GM23248 (cell line): ENCODE measurements around the gene EHMT1. TPM values are rescaled to one million over a fixed set of nuclear protein-coding genes. Genes with fewer than 3 reads are reported as not detected.

Source experiments
- DNase-seq: peaks from one replicate; pipeline ENCODE4 v3.0.0-alpha.2; 2015
- H2AFZ ChIP-seq: fragments of 200-600 bp; sonication (generic); 2 replicates; pipeline ENCODE4 v1.6.1; 2016; ENCODE audit warnings: antibody characterized with exemption
- H3F3A ChIP-seq: fragments of 200-600 bp; sonication (generic); 2 replicates; pipeline ENCODE4 v1.6.1; 2016; ENCODE audit warnings: mild to moderate bottlenecking, antibody characterized with exemption, mixed run types; ENCODE audit not compliant: insufficient read depth
- H3K27ac ChIP-seq: fragments of 200-600 bp; sonication (generic); 2 replicates; pipeline ENCODE4 v1.5.1; 2016; ENCODE audit warnings: mild to moderate bottlenecking
- H3K27me3 ChIP-seq: fragments of 200-600 bp; sonication (generic); replicated peaks from 2 replicates; pipeline ENCODE4 v1.6.1; 2016; ENCODE audit warnings: mild to moderate bottlenecking; ENCODE audit not compliant: insufficient read depth
- H3K36me3 ChIP-seq: fragments of 200-600 bp; sonication (generic); 2 replicates; pipeline ENCODE4 v1.6.1; 2016; ENCODE audit warnings: low read depth, mild to moderate bottlenecking
- H3K4me1 ChIP-seq: fragments of 200-600 bp; sonication (generic); 2 replicates; pipeline ENCODE4 v1.6.1; 2016; ENCODE audit warnings: mild to moderate bottlenecking; ENCODE audit not compliant: insufficient read depth
- H3K4me2 ChIP-seq: fragments of 200-600 bp; sonication (generic); one replicate; pipeline ENCODE4 v1.6.1; 2016; ENCODE audit warnings: mild to moderate bottlenecking; ENCODE audit not compliant: unreplicated experiment
- H3K4me3 ChIP-seq: fragments of 200-600 bp; sonication (generic); 2 replicates; pipeline ENCODE4 v1.5.1; 2016; ENCODE audit warnings: mild to moderate bottlenecking
- H3K79me2 ChIP-seq: fragments of 200-600 bp; sonication (generic); 2 replicates; pipeline ENCODE4 v1.6.1; 2016; ENCODE audit warnings: mild to moderate bottlenecking; ENCODE audit not compliant: insufficient read depth
- H3K9ac ChIP-seq: fragments of 200-600 bp; sonication (generic); 2 replicates; pipeline ENCODE4 v1.6.1; 2016; ENCODE audit warnings: mild to moderate bottlenecking
- H3K9me2 ChIP-seq: fragments of 200-600 bp; sonication (generic); 2 replicates; pipeline ENCODE4 v1.6.1; 2016; ENCODE audit warnings: mixed run types, mild to moderate bottlenecking, moderate library complexity; ENCODE audit not compliant: insufficient read depth
- H3K9me3 ChIP-seq: fragments of 200-600 bp; sonication (generic); one replicate; pipeline ENCODE4 v1.6.1; 2017; ENCODE audit warnings: low read depth
- H4K20me1 ChIP-seq: fragments of 200-600 bp; sonication (generic); 2 replicates; pipeline ENCODE4 v1.6.0; 2016; ENCODE audit not compliant: insufficient read depth
- EZH2 ChIP-seq: fragments of 200-600 bp; sonication (generic); IDR thresholded peaks from 2 replicates; pipeline ENCODE4 v1.6.1; 2018; ENCODE audit warnings: antibody characterized with exemption, mild to moderate bottlenecking; ENCODE audit not compliant: insufficient read depth, poor library complexity, severe bottlenecking
- EZH2phosphoT487 ChIP-seq: fragments of 200-600 bp; sonication (generic); IDR thresholded peaks from 2 replicates; pipeline ENCODE4 v1.6.1; 2018; ENCODE audit warnings: antibody characterized with exemption, moderate library complexity, mild to moderate bottlenecking, low read depth; ENCODE audit not compliant: insufficient read depth
- WGBS, 2 experiments: methylation state at CpG; one replicate each; pipeline ENCODE4 v1.1.6; 2015 to 2017; ENCODE audit warnings: low lambda C conversion rate in 2 of 2, low coverage in 1 of 2; ENCODE audit errors: missing lambda C conversion rate in 2 of 2; 5-methylcytosine and 5-hydroxymethylcytosine counted together
- in situ Hi-C: fragments of 300-500 bp; cut with MboI; formaldehyde crosslinking; loops from 2 replicates; pipeline ENCODE4 v1.15.0; 2020
- polyA plus RNA-seq: library from polyadenylated mRNA; unstranded; fragments of >200 nt; fragmentation: Nextera tagmentation; extraction: Ambion mirVana; gene quantifications from 2 replicates; pipeline ENCODE4 v1.2.1, GENCODE V29; 2016
- total RNA-seq: library from RNA; depleted of rRNA; stranded (reverse); fragments of >200 nt; shearing (Covaris generic); gene quantifications from 2 replicates; pipeline ENCODE4 v1.2.3, GENCODE V29; 2014

The EHMT1 gene
- total and polyA plus RNA-seq, 2 experiments from 2014 or later, result 26.8 to 31.0 TPM

GRCh38 chr9:137694236-137694959 is 75.6 kb downstream of the EHMT1 start:
- H3K4me1 ChIP-seq, result no peaks in the 10 kb centered on the region
- in situ Hi-C loops, result no loop called here
- H3K4me2 ChIP-seq, result no peak overlapping the region
- no peak overlapping the region for H3K27ac ChIP-seq
- H3F3A ChIP-seq, result no peaks in the 10 kb centered on the region
- H3K79me2 ChIP-seq, result peaks cover 94% of the 10 kb centered on the region
- H3K27me3 ChIP-seq, result no peaks in the 10 kb centered on the region
- no peak overlapping the region for H3K9ac ChIP-seq
- DNase-seq, result no peak
- WGBS, 2 experiments, result 91% methylated on average over 23 to 36 of the region's 36 CpGs
- no peaks in the 10 kb centered on the region for H3K36me3 ChIP-seq
- H3K4me3 ChIP-seq, result no peak overlapping the region
- H2AFZ ChIP-seq, result no peak overlapping the region
- H3K9me3 ChIP-seq, result no peaks in the 10 kb centered on the region
- peaks cover 24% of the 10 kb centered on the region; the same call in 1 of the 2 replicates for H4K20me1 ChIP-seq
- no peaks in the 10 kb centered on the region for H3K9me2 ChIP-seq
- TF ChIP-seq EZH2 (no peak), EZH2phosphoT487 (no peak)

GRCh38 chr9:137694962-137695875 is 76.4 kb downstream of the EHMT1 start:
- no peak overlapping the region for H3K27ac ChIP-seq
- no peak overlapping the region for H3K9ac ChIP-seq
- no peaks in the 10 kb centered on the region for H3K27me3 ChIP-seq
- no peak overlapping the region for H3K4me2 ChIP-seq
- H3K9me2 ChIP-seq, result no peaks in the 10 kb centered on the region
- TF ChIP-seq EZH2phosphoT487, result no peak
- no peak for TF ChIP-seq EZH2
- peaks cover 94% of the 10 kb centered on the region for H3K79me2 ChIP-seq
- H3K4me1 ChIP-seq, result no peaks in the 10 kb centered on the region
- H3K9me3 ChIP-seq, result no peaks in the 10 kb centered on the region
- H3K4me3 ChIP-seq, result no peak overlapping the region
- DNase-seq, result peak; percentile 38
- H2AFZ ChIP-seq, result no peak overlapping the region
- WGBS, 2 experiments, result 74 to 77% methylated on average over 21 to 22 of the region's 22 CpGs
- 0 out of 2 replicates have a peak, but pooled peaks cover 3% of the 10 kb centered on the region for H3F3A ChIP-seq
- H3K36me3 ChIP-seq, result no peaks in the 10 kb centered on the region
- in situ Hi-C loops, result no loop called here
- H4K20me1 ChIP-seq, result peaks cover 24% of the 10 kb centered on the region; the same call in 1 of the 2 replicates

- no peaks in the 10 kb centered on the region for H3K36me3 ChIP-seq
- H3K9me3 ChIP-seq, result no peaks in the 10 kb centered on the region
- H3K79me2 ChIP-seq, result peaks cover 94% of the 10 kb centered on the region
- no peak overlapping the region for H2AFZ ChIP-seq
- H3K9me2 ChIP-seq, result no peaks in the 10 kb centered on the region
- DNase-seq, result no peak
- 69 to 71% methylated on average over 12 of the region's 12 CpGs for WGBS, 2 experiments
- H4K20me1 ChIP-seq, result peaks cover 23% of the 10 kb centered on the region; the same call in 1 of the 2 replicates
- no peak overlapping the region for H3K9ac ChIP-seq
- no peak overlapping the region for H3K27ac ChIP-seq
- H3K4me1 ChIP-seq, result no peaks in the 10 kb centered on the region
- H3K4me3 ChIP-seq, result no peak overlapping the region
- no peak for TF ChIP-seq EZH2phosphoT487
- TF ChIP-seq EZH2, result no peak
- H3F3A ChIP-seq, result 0 out of 2 replicates have a peak, but pooled peaks cover 3% of the 10 kb centered on the region
- no peaks in the 10 kb centered on the region for H3K27me3 ChIP-seq
- in situ Hi-C loops, result no loop called here
- no peak overlapping the region for H3K4me2 ChIP-seq
These were observed 77.5 kb downstream of the EHMT1 start for GRCh38 chr9:137696136-137696925.

- no peaks in the 10 kb centered on the region for H3K9me2 ChIP-seq
- no peak overlapping the region for H2AFZ ChIP-seq
- in situ Hi-C loops, result no loop called here
- 0 out of 2 replicates have a peak, but pooled peaks cover 3% of the 10 kb centered on the region for H3F3A ChIP-seq
- no peak overlapping the region for H3K27ac ChIP-seq
- H3K4me2 ChIP-seq, result no peak overlapping the region
- H3K4me1 ChIP-seq, result no peaks in the 10 kb centered on the region
- H3K9me3 ChIP-seq, result no peaks in the 10 kb centered on the region
- no peak overlapping the region for H3K9ac ChIP-seq
- no peak for DNase-seq
- TF ChIP-seq EZH2 (no peak), EZH2phosphoT487 (no peak)
- WGBS, 2 experiments, result 95 to 96% methylated on average over 5 of the region's 5 CpGs
- H4K20me1 ChIP-seq, result peaks cover 15% of the 10 kb centered on the region; the same call in 1 of the 2 replicates
- H3K27me3 ChIP-seq, result no peaks in the 10 kb centered on the region
- H3K79me2 ChIP-seq, result peaks cover 94% of the 10 kb centered on the region
- no peaks in the 10 kb centered on the region for H3K36me3 ChIP-seq
- no peak overlapping the region for H3K4me3 ChIP-seq
These were observed 78.4 kb downstream of the EHMT1 start for GRCh38 chr9:137697193-137697592.
